H1 (cell line): Measurements from ENCODE around the gene ALG11. TPM values are rescaled to one million over a fixed set of nuclear protein-coding genes. Genes with fewer than 3 reads are reported as not detected.

ENCODE experiments used
- CTCF ChIA-PET: fragments of 300-600 bp; sonication (Branson Sonifier 250); formaldehyde crosslinking; loops from one replicate; lab custom pipeline; 2021; ENCODE audit not compliant: partially characterized antibody; lab: Charles Lee
- POLR2A ChIA-PET: fragments of 300-600 bp; sonication (Branson Sonifier 250); formaldehyde crosslinking; loops from one replicate; lab custom pipeline; 2021; ENCODE audit warnings: inconsistent platforms; ENCODE audit not compliant: partially characterized antibody; lab: Charles Lee
- DNase-seq, 2 experiments: peaks; one replicate each; pipeline versions ENCODE4 v3.0.0 to v3.0.0-alpha.2; 2010 to 2022; ENCODE audit warnings: low spot score in 2 of 2, low read depth in 1 of 2, mixed read lengths in 1 of 2
- FAIRE-seq: peaks from 2 replicates; lab custom pipeline; 2011; peaks lifted over from hg19 to GRCh38; lab: Jason Lieb, UNC
- H2AFZ ChIP-seq: 2 replicates; pipeline ENCODE4 v1.8.1; 2012; ENCODE audit warnings: low read length, inconsistent platforms
- H2AK5ac ChIP-seq: 2 replicates; pipeline ENCODE4 v1.6.1; 2013; ENCODE audit warnings: low read depth, low read length
- H2BK120ac ChIP-seq: replicated peaks from 2 replicates; pipeline ENCODE3; 2013; ENCODE audit warnings: low read depth, low read length, inconsistent platforms
- H2BK12ac ChIP-seq: 2 replicates; pipeline ENCODE4 v1.6.1; 2013; ENCODE audit warnings: low read depth, low read length
- H2BK15ac ChIP-seq: 2 replicates; pipeline ENCODE4 v1.6.1; 2013; ENCODE audit warnings: low read length
- H2BK20ac ChIP-seq: 2 replicates; pipeline ENCODE4 v1.6.1; 2013; ENCODE audit warnings: low read length
- H2BK5ac ChIP-seq: 2 replicates; pipeline ENCODE4 v1.6.1; 2013; ENCODE audit warnings: low read depth, low read length
- H3K14ac ChIP-seq: 2 replicates; pipeline ENCODE4 v1.6.1; 2013; ENCODE audit warnings: inconsistent platforms; ENCODE audit not compliant: insufficient read length
- H3K18ac ChIP-seq: 2 replicates; pipeline ENCODE4 v1.6.1; 2013; ENCODE audit warnings: low read length; ENCODE audit errors: extremely low read depth
- H3K23ac ChIP-seq: 2 replicates; pipeline ENCODE4 v1.6.1; 2013; ENCODE audit warnings: inconsistent platforms; ENCODE audit not compliant: insufficient read length
- H3K23me2 ChIP-seq: 2 replicates; pipeline ENCODE4 v1.6.1; 2013; ENCODE audit warnings: low read depth, low read length
- H3K27ac ChIP-seq: 2 replicates; pipeline ENCODE4 v1.6.1; 2011; ENCODE audit warnings: low read depth, low read length, inconsistent platforms
- H3K27me3 ChIP-seq, 4 experiments: replicated peaks in 1 of 4; 1 replicate in 1 of 4; 2 replicates in 3 of 4; pipeline versions ENCODE4 v1.6.1 to v1.8.1; 2011 to 2013; ENCODE audit warnings: low read length in 3 of 4, mild to moderate bottlenecking in 3 of 4, inconsistent platforms in 2 of 4, mixed read lengths in 2 of 4, moderate library complexity in 1 of 4; ENCODE audit not compliant: control insufficient read depth in 3 of 4, insufficient read depth in 3 of 4; ENCODE audit errors: extremely low read depth in 1 of 4
- H3K36me3 ChIP-seq, 4 experiments: 2 replicates each; pipeline versions ENCODE4 v1.6.1 to v1.8.1; 2011 to 2013; ENCODE audit warnings: mild to moderate bottlenecking in 4 of 4, low read length in 3 of 4, moderate library complexity in 2 of 4, control low read depth in 1 of 4, inconsistent platforms in 1 of 4; ENCODE audit not compliant: insufficient read depth in 4 of 4, control insufficient read depth in 2 of 4
- H3K4ac ChIP-seq: replicated peaks from 2 replicates; pipeline ENCODE3; 2013; ENCODE audit warnings: low read length, low read depth, mixed read lengths, inconsistent platforms; ENCODE audit not compliant: insufficient read length
- H3K4me1 ChIP-seq, 4 experiments: replicated peaks in 1 of 4; 1 replicate in 1 of 4; 2 replicates in 3 of 4; pipeline versions ENCODE4 v1.6.1 to v1.8.1; 2011 to 2013; ENCODE audit warnings: low read length in 3 of 4, inconsistent platforms in 2 of 4, mixed read lengths in 1 of 4; ENCODE audit not compliant: insufficient read depth in 4 of 4, control insufficient read depth in 3 of 4
- H3K4me2 ChIP-seq, 2 experiments: 2 replicates each; pipeline versions ENCODE4 v1.6.1 to v1.8.1; 2011 to 2013; ENCODE audit warnings: low read depth in 2 of 2, low read length in 2 of 2, control low read depth in 1 of 2, inconsistent platforms in 1 of 2, mild to moderate bottlenecking in 1 of 2; ENCODE audit not compliant: insufficient read depth in 1 of 2
- H3K4me3 ChIP-seq, 4 experiments: fragments of 200-600, 300-600 bp in 1 of 4; sonication (generic), shearing (Covaris generic), sonication (Bioruptor Twin) in 1 of 4; 2 replicates each; pipeline versions ENCODE4 v1.5.1 to v1.8.1; 2011 to 2016; ENCODE audit warnings: low read length in 4 of 4, low read depth in 3 of 4, control low read depth in 2 of 4, inconsistent platforms in 2 of 4, mild to moderate bottlenecking in 2 of 4, mixed read lengths in 1 of 4, moderate library complexity in 1 of 4; ENCODE audit not compliant: insufficient read depth in 2 of 4; ENCODE audit errors: extremely low read depth in 1 of 4
- H3K56ac ChIP-seq: replicated peaks from 2 replicates; pipeline ENCODE3; 2013; ENCODE audit warnings: low read depth, mild to moderate bottlenecking, mixed read lengths, low read length, inconsistent platforms; ENCODE audit not compliant: insufficient read length
- H3K79me1 ChIP-seq: 2 replicates; pipeline ENCODE4 v1.6.1; 2013; ENCODE audit warnings: low read depth, low read length, control low read depth
- H3K79me2 ChIP-seq, 2 experiments: 2 replicates each; pipeline versions ENCODE4 v1.6.1 to v1.8.1; 2012 to 2013; ENCODE audit warnings: low read length in 2 of 2, mild to moderate bottlenecking in 2 of 2, inconsistent platforms in 1 of 2; ENCODE audit not compliant: insufficient read depth in 2 of 2, control insufficient read depth in 1 of 2
- H3K9ac ChIP-seq, 4 experiments: replicated peaks in 1 of 4; 1 replicate in 1 of 4; 2 replicates in 3 of 4; pipeline versions ENCODE4 v1.6.1 to v1.8.1; 2011 to 2013; ENCODE audit warnings: low read depth in 3 of 4, low read length in 3 of 4, control low read depth in 2 of 4, mild to moderate bottlenecking in 2 of 4, moderate library complexity in 2 of 4, inconsistent platforms in 1 of 4; ENCODE audit errors: extremely low read depth in 1 of 4
- H3K9me3 ChIP-seq, 2 experiments: 2 replicates each; pipeline versions ENCODE4 v1.6.1 to v1.8.1; 2012 to 2013; ENCODE audit warnings: mild to moderate bottlenecking in 2 of 2, moderate library complexity in 2 of 2, control low read depth in 1 of 2, inconsistent platforms in 1 of 2, low read depth in 1 of 2, low read length in 1 of 2, mixed read lengths in 1 of 2; ENCODE audit not compliant: insufficient read depth in 2 of 2
- H4K20me1 ChIP-seq, 2 experiments: replicated peaks in 1 of 2; 2 replicates each; pipeline versions ENCODE3 to v1.8.1; 2011 to 2013; ENCODE audit warnings: inconsistent platforms in 2 of 2, low read length in 2 of 2, mild to moderate bottlenecking in 1 of 2; ENCODE audit not compliant: insufficient read depth in 2 of 2, control insufficient read depth in 1 of 2
- H4K5ac ChIP-seq: 2 replicates; pipeline ENCODE4 v1.6.1; 2013; ENCODE audit warnings: low read length, low read depth, mixed read lengths, inconsistent platforms; ENCODE audit not compliant: insufficient read length
- H4K8ac ChIP-seq: 2 replicates; pipeline ENCODE4 v1.8.0; 2013; ENCODE audit warnings: mild to moderate bottlenecking, moderate library complexity, low read length, inconsistent platforms; ENCODE audit not compliant: insufficient read depth; ENCODE audit errors: extremely low read depth
- H4K91ac ChIP-seq: replicated peaks from 2 replicates; pipeline ENCODE3; 2013; ENCODE audit warnings: low read length, mixed read lengths, inconsistent platforms; ENCODE audit not compliant: insufficient read length
- JUN ChIP-seq: IDR thresholded peaks from 2 replicates; pipeline ENCODE4 v1.6.1; 2011; ENCODE audit warnings: low read depth, mild to moderate bottlenecking, improper control_type of control experiment, low read length
- KDM4A ChIP-seq: IDR thresholded peaks from one replicate; pipeline ENCODE4 v1.7.1; 2012; ENCODE audit warnings: low read depth, mild to moderate bottlenecking, moderate library complexity, low read length, inconsistent platforms; ENCODE audit not compliant: severe bottlenecking
- KDM5A ChIP-seq: fragments of 200-600 bp; IDR thresholded peaks from 2 replicates; pipeline ENCODE4 v1.7.1; 2012; ENCODE audit warnings: mild to moderate bottlenecking, low read length, inconsistent platforms, mixed read lengths
- POLR2AphosphoS5 ChIP-seq: IDR thresholded peaks from 2 replicates; pipeline ENCODE4 v1.6.1; 2011; ENCODE audit warnings: low read depth, low read length
- WGBS, 2 experiments: shearing (Covaris generic) in 1 of 2; methylation state at CpG; one replicate each; pipeline versions ENCODE4 v1.1.6 to v1.1.7; 2013 to 2015; ENCODE audit warnings: low lambda C conversion rate in 2 of 2, mixed read lengths in 2 of 2, inconsistent platforms in 1 of 2, low coverage in 1 of 2, missing lambda C conversion rate in 1 of 2; ENCODE audit not compliant: insufficient replicate concordance in 2 of 2, insufficient coverage in 1 of 2, insufficient read length in 1 of 2; ENCODE audit errors: extremely low coverage in 1 of 2, missing lambda C conversion rate in 1 of 2; 5-methylcytosine and 5-hydroxymethylcytosine counted together
- polyA plus RNA-seq, 7 experiments: library from polyadenylated mRNA; depleted of rRNA in 3 of 7; stranded (reverse) in 5 of 7; unstranded in 2 of 7; fragments of >200 nt in 5 of 7; fragments of 200-250 nt in 2 of 7; gene quantifications; 1 replicate in 5 of 7; 2 replicates in 1 of 7; 4 replicates in 1 of 7; pipeline versions ENCODE4 v1.2.1 to v1.2.3, GENCODE V29; 2011 to 2013; ENCODE audit warnings: missing spikeins in 2 of 7, mixed read lengths in 2 of 7
- total RNA-seq: library from RNA; stranded (reverse); fragmentation: NEBNext Ultra II Directional; extraction: Animal tissue kit (Norgen Biotek cat#: 25700); gene quantifications from 2 replicates; pipeline ENCODE4 v1.2.1, GENCODE V29; 2021

ALG11 gene
- total and polyA plus RNA-seq, 2 of the 8 experiments (the other 6 are each of a cell fraction or from before 2014, with no cell fraction given), result 5.2 to 39.9 TPM

DNA sequence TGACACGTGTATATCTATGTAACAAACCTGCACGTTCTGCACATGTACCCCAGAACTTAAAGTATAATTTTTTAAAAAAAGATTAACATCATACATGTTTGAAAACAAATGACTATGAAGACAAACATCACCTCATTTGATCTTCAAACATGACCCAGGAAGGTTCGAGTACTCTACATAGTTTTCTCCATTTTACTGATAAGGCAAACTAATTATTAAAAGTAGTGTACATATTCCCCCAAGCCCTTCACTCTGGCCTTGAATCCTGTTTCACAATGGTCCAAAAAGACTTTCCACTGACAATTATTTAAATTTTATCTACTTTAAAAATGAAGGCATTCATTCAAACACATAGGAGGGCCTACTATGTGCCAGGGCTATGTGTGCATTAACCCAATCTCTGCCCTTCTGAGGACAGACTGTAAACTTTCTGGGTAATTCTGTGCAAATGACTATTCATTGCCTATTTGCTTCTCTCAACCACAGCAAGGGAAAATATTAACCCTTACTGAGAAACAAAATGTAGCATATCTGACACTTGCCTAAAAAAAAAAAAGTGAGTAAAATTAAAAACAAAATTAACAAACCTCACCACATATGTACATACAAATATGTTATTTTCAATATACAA lies 23.1 kb upstream of the ALG11 start:
- CTCF ChIA-PET, result no interaction called here
- 92% methylated on average over 3 of the region's 3 CpGs; no CpG with 5 or more reads in 1 of the 2 experiments for WGBS, 2 experiments
- no peak overlapping the region for H4K5ac ChIP-seq
- H3K9ac ChIP-seq, result no peak overlapping the region
- H3K79me1 ChIP-seq, result no peaks in the 10 kb centered on the region
- H3K18ac ChIP-seq, result no peak overlapping the region
- H2BK12ac ChIP-seq, result no peak overlapping the region
- H2AFZ ChIP-seq, result no peak overlapping the region
- H3K4me3 ChIP-seq, result no peak overlapping the region
- TF ChIP-seq JUN, result no peak
- TF ChIP-seq KDM5A, result no peak
- TF ChIP-seq KDM4A, result no peak
- no peak for TF ChIP-seq POLR2AphosphoS5
- H3K79me2 ChIP-seq, result no peaks in the 10 kb centered on the region
- H3K27me3 ChIP-seq, result no peaks in the 10 kb centered on the region
- H4K8ac ChIP-seq, result no peak overlapping the region
- H3K36me3 ChIP-seq, result no peaks in the 10 kb centered on the region
- no peak overlapping the region for H2BK15ac ChIP-seq
- H3K9me3 ChIP-seq, result no peaks in the 10 kb centered on the region
- H3K23ac ChIP-seq, result no peak overlapping the region
- no peak overlapping the region for H2AK5ac ChIP-seq
- H3K4me1 ChIP-seq, result no peaks in the 10 kb centered on the region
- H4K91ac ChIP-seq, result no peak overlapping the region
- no peak overlapping the region for H2BK5ac ChIP-seq
- no peaks in the 10 kb centered on the region for H3K23me2 ChIP-seq
- no peak overlapping the region for H3K4ac ChIP-seq
- no peak overlapping the region for H2BK120ac ChIP-seq
- DNase-seq (no peak), FAIRE-seq (no peak)
- H2BK20ac ChIP-seq, result no peak overlapping the region
- no peaks in the 10 kb centered on the region for H4K20me1 ChIP-seq
- POLR2A ChIA-PET, result interaction anchor here (0.7 kb wide), 1 partner anchor 442 kb away, joined by 4 read pairs; no protein-coding TSS in a partner anchor
- H3K56ac ChIP-seq, result no peak overlapping the region
- no peak overlapping the region for H3K14ac ChIP-seq
- H3K27ac ChIP-seq, result no peak overlapping the region
- no peak overlapping the region for H3K4me2 ChIP-seq
